GM12872 (cell line): Measurements from ENCODE around the gene NIPAL4.

Experiments used
- TF ChIP-seq, protein P1 (sequence below): IDR thresholded peaks from 3 replicates; pipeline ENCODE4 v1.5.1; 2011; ENCODE audit warnings: low read depth, mild to moderate bottlenecking, low read length, moderate library complexity; ENCODE audit not compliant: insufficient read depth

Gene NIPAL4

GRCh38 chr5:157484768-157485167 is 24.8 kb downstream of the NIPAL4 start:
- TF ChIP-seq, protein P1, sequence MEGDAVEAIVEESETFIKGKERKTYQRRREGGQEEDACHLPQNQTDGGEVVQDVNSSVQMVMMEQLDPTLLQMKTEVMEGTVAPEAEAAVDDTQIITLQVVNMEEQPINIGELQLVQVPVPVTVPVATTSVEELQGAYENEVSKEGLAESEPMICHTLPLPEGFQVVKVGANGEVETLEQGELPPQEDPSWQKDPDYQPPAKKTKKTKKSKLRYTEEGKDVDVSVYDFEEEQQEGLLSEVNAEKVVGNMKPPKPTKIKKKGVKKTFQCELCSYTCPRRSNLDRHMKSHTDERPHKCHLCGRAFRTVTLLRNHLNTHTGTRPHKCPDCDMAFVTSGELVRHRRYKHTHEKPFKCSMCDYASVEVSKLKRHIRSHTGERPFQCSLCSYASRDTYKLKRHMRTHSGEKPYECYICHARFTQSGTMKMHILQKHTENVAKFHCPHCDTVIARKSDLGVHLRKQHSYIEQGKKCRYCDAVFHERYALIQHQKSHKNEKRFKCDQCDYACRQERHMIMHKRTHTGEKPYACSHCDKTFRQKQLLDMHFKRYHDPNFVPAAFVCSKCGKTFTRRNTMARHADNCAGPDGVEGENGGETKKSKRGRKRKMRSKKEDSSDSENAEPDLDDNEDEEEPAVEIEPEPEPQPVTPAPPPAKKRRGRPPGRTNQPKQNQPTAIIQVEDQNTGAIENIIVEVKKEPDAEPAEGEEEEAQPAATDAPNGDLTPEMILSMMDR = no peak

- TF ChIP-seq, protein P1 = no peak
Observed at GRCh38 chr5:157485340-157485739, 25.3 kb downstream of the NIPAL4 start.

GRCh38 chr5:157485811-157486210 is 25.8 kb downstream of the NIPAL4 start:
- TF ChIP-seq, protein P1 = no peak

DNA sequence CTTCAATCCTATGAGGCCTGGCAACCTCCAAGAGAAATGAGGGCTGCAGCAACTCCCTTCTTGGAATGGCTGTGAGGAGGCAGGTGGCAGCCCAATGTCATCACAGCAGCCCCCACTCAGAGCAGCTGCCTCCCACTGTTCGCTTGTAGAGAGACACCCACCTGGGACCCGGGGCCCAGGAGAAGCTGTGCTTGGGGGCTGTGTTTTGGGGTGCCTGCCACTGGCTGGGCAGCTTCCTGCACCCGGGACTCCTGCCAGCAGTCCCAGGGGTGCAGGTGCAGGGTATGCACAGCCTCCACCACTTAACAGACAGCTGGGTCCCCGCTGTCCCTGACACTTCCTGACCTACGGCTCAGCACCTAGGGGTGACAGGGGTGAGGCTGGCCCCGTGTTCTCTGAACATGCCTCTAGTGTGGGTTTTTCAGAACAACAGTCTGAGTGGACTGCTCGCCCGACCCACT is 26.2 kb downstream of the NIPAL4 start:
- TF ChIP-seq, protein P1 = no peak

GRCh38 chr5:157486861-157487260 is 26.8 kb downstream of the NIPAL4 start:
- TF ChIP-seq, protein P1 = no peak

DNA sequence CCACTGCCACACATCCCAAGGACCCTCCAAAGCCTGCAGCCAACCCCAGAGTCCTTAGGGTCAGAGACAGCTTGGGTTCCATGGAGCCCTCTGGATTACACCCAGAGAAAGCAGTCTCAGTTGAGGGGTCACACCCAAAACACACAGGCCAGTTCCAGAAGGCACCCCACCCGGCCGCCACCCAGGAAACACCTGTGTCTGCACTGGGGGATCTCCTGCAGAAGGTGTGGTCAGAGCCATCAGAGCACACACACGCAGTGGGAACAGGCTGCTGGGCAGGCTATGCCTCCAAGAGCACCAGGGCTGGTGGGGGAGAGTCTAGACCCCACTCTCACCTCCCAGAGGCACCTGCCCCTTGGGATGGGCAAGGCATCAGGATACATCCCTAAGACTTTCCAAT is 27.3 kb downstream of the NIPAL4 start:
- TF ChIP-seq, protein P1 = no peak

DNA sequence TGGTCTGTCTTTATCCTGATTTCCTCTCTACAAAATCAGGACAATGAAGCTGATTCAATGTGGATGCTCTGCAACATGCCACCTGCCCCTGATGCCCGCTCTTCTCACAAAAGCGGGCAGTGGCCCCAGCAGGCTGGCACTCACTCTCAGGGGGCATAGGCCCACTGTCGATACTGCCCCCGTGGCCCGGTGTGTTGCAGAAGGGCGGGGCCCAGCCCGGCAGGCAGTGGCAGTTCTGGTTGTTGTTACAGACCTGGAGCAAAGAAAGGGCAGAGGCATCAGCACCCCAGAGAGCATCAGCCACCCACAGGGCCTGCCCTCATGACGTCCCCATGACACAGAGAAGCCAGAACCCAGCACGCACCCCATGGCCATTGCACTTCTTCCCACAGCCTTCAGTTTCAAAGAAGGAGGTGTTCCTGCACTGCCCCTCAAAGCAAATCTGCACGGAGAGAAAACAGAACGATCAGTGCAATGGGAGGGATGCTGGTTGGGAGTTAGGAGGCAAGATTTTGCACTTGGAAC is 31.5 kb downstream of the NIPAL4 start:
- TF ChIP-seq, protein P1 = no peak
